Caki2 (cell line): Measurements from ENCODE around the gene LRRC45. TPM values are rescaled to one million over a fixed set of nuclear protein-coding genes. Genes with fewer than 3 reads are reported as not detected.
"Not testable (repeated sequence)": the region's sequence is repeated elsewhere in the genome, so short reads cannot be mapped to it uniquely, and the experiment has no call there.

Experiments used
- DNase-seq: peaks from one replicate; pipeline ENCODE4 v3.0.0-alpha.2; 2015; ENCODE audit warnings: low read depth
- in situ Hi-C: cut with HindIII; loops from 2 replicates; pipeline ENCODE4 v1.10.0; 2016; ENCODE audit warnings: low sequenced_read_pairs, low pct_unique_long_range_greater_than_20kb, mixed read lengths
- total RNA-seq: library from RNA; depleted of rRNA; stranded (reverse); fragments of >200 nt; shearing (Covaris generic); gene quantifications from 2 replicates; pipeline ENCODE4 v1.2.3, GENCODE V29; 2014; ENCODE audit warnings: low replicate concordance

LRRC45 gene
- total RNA-seq, 1 experiment from 2014 or later, result 40.3 TPM

- in situ Hi-C loops, result no loop called here
- no peak for DNase-seq
Observed at GRCh38 chr17:82028246-82028645, 5.1 kb downstream of the LRRC45 start.

DNA sequence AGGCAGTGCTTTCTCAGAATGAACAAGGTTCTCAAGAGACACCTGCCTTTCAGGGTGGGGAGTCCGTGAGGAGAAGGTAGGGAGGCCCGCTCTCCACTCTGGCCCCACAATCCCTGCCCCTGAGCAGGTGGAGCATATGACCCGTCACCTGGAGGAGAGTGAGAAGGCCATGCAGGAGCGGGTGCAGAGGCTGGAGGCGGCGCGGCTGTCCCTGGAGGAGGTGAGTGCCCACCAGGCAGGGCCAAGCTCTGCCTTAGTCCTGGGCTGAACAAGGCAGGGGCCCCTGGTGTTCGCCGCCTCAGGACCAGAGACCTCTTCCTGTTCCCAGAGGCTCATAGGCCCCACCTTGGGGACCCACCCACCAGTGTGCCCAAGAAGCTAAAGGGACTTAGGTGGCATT is 5.9 kb downstream of the LRRC45 start:
- DNase-seq, result no peak
- in situ Hi-C loops, result no loop called here

DNA sequence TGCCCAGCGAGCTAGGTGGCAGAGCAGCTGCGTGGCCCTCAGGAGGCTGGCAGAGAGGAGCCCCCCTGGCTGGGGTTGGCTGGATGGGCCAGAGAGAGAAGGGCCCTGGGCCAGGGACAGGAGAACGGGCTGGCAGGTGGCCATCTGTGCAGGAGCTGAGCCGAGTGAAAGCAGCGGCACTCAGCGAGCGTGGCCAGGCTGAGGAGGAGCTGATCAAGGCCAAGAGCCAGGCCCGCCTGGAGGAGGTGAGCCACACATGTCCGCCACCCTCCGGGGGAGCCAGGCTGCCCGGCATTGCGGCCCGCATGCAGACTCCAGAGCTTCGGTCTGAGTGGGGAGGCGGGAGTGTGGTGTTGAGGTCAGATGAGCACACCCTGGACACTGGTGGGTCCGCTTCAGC is 6.3 kb downstream of the LRRC45 start:
- no peak for DNase-seq
- in situ Hi-C loops, result no loop called here

DNA sequence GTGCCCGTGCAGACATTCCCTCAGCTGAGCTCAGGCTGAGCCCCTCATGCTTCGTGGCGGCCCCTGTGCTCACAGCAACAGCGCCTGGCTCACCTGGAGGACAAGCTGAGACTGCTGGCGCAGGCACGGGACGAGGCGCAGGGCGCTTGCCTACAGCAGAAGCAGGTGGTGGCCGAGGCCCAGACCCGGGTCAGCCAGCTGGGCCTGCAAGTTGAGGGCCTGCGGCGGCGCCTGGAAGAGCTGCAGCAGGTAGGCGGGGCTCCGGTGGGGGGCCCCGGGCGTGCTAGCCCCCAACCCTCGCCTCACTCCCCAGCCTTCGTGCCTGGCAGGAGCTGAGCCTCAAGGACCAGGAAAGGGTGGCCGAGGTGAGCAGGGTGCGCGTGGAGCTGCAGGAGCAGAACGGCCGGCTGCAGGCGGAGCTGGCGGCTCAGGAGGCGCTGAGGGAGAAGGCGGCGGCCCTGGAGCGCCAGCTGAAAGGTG is 6.9 kb downstream of the LRRC45 start:
- no peak for DNase-seq

DNA sequence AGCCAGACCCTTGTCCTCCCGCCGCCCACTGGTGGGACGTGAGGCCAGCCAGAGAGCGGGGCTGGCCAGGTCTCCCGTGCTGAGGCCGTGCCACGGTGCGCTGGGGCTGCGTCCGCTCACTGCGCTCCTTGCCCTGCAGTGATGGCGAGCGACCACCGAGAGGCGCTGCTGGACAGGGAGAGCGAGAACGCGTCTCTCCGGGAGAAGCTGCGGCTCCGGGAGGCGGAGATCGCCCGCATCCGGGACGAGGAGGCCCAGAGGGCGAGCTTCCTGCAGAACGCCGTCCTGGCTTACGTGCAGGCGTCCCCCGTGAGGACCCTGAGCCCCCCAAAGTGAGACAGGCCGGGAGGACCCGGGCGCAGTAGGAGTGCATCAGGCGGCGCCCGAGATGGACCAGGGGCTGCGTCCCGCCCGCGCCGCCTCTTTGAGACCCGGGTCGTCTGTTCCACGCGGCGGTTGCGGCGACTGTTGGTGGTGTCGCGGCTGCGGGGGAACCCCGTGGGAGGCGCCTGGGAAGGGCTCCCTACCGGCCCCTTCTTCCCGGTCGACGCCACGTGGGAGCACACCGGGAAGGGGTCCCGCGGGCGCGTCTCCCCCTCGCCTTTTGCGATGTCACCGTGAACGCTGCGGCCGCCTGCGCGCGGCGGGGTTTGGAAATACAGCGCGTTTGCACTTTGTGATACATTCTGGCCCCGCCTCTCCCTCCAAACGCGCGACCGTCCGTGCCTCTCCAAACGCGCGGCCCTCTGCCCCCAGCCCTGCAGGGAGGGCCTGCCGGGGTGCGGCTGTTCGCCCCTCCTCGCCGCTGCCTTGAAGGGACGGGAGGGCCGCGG is 7.6 kb downstream of the LRRC45 start:
- DNase-seq, result no peak
- in situ Hi-C loops, result no loop called here

More for the DNA sequence above, 6.9 kb downstream of the LRRC45 start:
- in situ Hi-C loops, result no loop called here

- in situ Hi-C loops, result no loop called here
- no peak for DNase-seq
Observed at GRCh38 chr17:82031303-82031884, 8.3 kb downstream of the LRRC45 start, which contains the start of gene RAC3. TSS of gene RAC3 (plus strand) at chr17:82031678. CDS start at chr17:82031762, 84 bp downstream.

- in situ Hi-C loops, result no loop called here
- no peak for DNase-seq
Observed at GRCh38 chr17:82031885-82032627, 9.0 kb downstream of the LRRC45 start.

DNA sequence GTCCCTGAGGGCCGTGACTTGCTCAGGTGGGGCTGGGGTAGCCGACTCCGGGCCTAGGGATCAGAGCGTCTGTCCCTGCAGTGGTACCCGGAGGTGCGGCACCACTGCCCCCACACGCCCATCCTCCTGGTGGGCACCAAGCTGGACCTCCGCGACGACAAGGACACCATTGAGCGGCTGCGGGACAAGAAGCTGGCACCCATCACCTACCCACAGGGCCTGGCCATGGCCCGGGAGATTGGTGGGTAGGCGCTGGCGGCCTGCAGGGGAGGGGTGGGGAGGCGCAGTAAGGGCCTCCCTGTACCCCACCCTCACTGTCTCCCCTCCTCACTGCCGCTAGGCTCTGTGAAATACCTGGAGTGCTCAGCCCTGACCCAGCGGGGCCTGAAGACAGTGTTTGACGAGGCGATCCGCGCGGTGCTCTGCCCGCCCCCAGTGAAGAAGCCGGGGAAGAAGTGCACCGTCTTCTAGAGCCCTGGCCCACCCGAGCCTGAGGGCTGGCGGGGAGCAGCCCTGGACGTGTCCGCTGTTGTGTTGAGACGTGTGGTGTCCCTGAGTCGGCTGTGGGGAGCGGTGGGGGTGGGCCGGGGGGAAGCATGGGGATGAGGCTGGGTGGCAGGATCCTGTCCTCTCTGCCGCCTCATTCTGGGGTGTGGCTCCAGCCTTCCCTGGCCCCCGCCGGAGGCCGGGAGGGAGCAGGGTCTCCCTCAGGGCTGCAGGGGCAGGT is 10.4 kb downstream of the LRRC45 start:
- in situ Hi-C loops, result no loop called here
- DNase-seq, result no peak

- DNase-seq, result no peak
- in situ Hi-C loops, result no loop called here
Observed at GRCh38 chr17:82034371-82035011, 11.4 kb downstream of the LRRC45 start.

DNA sequence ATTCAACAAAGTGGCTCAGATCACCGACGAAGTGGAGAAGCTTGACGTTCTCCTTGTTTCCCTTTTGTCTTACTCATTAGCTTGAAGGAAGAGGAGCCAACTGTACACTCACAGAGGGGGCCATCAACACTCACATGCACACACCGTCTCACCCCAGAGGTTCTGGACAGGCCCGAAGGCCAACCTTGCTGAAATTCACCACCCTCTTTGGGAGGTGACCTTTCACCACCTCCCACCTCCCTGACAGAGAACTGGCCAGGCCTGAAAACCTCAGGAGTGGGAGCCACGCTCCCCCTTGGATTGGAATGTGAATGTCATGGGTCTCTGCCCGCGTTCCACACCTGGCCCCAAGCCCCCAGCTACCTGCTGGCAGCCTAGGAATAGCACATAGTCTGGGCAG is 12.4 kb downstream of the LRRC45 start:
- in situ Hi-C loops, result no loop called here
- no peak for DNase-seq

DNA sequence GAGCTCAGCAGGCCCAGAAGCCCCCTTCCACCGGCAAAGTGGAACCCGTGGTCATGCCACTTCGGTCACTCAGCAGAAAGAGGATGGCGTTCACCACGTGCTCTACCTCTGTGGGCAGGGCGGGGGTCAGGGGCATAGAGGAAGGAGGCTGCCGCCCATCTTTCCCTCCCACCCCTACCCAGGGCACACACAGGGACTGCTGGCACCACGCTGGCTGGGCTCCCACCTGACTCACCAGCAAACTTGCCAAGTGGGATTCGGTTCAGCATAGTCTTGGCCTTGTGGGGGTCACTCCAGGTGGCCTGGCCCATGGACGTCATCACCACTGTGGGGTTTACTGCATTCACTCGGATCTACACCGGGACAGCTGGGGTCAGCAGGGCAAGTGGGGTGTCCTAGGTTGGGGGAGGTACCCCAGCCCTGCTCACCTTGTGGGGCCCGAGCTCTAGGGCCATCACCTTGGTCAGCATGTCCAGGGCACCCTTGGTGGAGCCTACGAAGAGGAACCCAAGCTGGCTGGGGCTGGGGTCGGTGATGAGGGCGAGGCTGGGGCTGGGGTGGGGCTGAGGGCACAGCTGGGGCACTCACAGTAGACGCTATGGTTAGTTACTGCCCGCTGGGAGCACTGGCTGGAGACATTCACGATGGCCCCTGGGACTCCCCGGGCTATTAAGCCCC is 13.0 kb downstream of the LRRC45 start:
- no peak for DNase-seq
- in situ Hi-C loops, result no loop called here

- no peak for DNase-seq
- in situ Hi-C loops, result no loop called here
Observed at GRCh38 chr17:82036634-82037091, 13.6 kb downstream of the LRRC45 start.

DNA sequence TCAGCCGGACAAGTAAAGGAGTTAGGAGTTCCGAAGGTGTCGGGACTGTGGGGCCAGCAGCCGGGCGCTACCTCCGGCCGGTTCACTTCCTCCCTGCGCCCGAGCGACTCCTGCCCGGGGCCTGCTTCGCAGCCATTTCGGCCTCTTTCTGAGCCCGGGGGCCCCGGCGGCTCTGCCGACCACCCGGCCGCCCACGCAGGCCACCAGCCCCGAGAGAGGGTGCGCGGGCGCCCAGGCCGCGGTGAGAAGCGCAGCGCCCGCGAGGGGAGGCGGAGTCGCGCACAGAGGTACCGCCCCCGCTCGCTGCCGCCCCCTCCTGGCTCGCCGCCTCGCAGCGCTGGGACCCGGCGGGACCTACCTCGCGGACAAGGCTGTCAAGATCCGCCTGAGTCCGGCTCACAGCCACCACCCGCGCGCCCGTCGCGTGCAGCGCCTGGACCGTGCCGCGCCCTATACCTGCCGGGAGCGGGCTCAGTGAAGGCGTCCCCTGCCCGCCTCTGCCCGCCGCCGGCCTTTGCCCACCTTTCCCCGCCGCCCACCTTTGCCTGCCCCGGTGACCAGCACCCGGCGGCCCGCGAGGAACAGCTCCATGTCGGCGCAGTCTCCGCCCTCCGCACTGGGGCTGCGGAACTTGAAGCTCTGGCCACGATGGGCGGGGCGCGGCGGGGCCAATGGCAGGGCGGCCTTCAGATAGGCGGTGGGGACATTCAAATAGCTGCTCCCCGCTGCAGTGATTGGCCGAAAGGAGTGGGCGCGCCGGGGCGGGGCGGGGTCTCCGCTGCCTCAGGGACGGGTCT is 14.2 kb downstream of the LRRC45 start, which contains the start of gene DCXR:
DCXR (minus strand) TSS at position 606 of the 797 bp plus-strand sequence; CDS start at position 591, 15 bp downstream.
- peak; percentile 94 for DNase-seq
- in situ Hi-C loops, result no loop called here

- no peak for DNase-seq
- in situ Hi-C loops, result no loop called here
Observed at GRCh38 chr17:82037889-82038195, 14.7 kb downstream of the LRRC45 start.

DNA sequence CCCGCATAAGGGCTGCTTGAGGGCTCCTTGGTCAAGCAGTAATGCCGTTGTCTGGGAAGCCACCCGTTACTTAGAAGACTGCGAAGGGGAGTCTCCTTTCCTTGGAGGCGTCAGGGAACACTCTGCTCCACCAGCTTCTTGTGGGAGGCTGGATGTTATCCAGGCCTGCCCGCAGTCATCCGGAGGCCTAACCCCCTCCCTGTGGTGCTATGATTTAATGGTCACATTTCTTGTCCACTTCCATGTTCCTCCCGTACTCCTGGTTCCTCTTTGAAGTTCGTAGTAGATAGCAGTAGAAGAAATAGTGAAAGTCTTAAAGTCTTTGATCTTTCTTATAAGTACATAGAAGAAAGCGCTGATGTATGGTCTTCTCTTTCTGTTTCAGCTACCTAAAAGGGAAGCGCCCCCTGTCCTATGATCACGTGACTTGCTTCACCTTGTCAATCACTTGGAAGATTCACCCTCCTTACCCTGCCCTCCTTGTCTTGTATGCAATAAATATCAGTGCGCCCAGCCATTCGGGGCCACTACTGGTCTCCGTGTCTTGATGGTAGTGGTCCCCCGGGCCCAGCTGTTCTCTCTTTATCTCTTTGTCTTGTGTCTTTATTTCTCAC is 15.8 kb downstream of the LRRC45 start:
- in situ Hi-C loops, DNase-seq: not testable (repeated sequence)

DNA sequence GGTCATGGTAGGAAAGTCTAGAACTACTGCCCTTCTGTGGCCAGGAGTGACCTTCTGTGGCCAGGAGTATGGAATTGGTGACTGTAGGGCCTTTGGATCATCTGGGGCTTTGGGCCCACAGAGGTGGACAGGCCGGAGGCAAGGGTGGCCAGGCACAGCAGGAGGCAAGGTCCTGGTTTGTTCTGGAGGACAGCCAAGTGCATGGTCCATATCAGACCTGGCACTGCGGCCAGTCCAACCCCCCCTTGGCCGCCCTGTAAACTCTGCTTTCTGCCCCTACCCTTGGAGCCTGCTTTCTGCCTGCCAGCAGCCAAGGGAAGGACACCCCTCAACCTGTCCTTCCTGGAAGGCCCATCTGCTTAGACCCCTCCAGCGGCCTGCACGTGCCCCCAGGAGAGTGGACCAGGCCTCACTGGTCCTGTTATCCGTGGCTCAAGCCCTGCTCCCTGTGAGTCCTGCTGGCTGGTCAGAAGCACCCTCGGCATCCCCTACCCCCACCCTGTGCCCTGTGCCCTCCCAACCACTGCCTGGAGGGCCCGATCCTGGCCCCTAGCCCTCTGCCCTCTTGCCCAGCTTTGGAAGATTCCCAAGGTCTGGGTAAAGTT is 16.7 kb downstream of the LRRC45 start:
- no peak for DNase-seq
- in situ Hi-C loops, result no loop called here
